ENCODE data around the gene RAB34. TPM values are rescaled to one million over a fixed set of nuclear protein-coding genes. Genes with fewer than 3 reads are reported as not detected.
A peak's percentile ranks its signal among the peaks of the same experiment; 100 is the strongest.

RAB34 gene
- total RNA-seq, 1 donor from 2014 or later = 70.2 TPM

- DNase-seq (ENCODE audit: low spot score) = peak; percentile 76
Measured at GRCh38 chr17:28684963-28685362, 32.7 kb downstream of the RAB34 start.

- no peak for DNase-seq (ENCODE audit: low spot score)
Measured at GRCh38 chr17:28682655-28683054, 35.0 kb downstream of the RAB34 start.

GRCh38 chr17:28675980-28676379, 41.7 kb downstream of the RAB34 start:
- no peak for DNase-seq (ENCODE audit: low spot score)

- no peak for DNase-seq (ENCODE audit: low spot score)
Measured at GRCh38 chr17:28675490-28675889, 42.2 kb downstream of the RAB34 start.

GRCh38 chr17:28669918-28670317, 47.8 kb downstream of the RAB34 start:
- DNase-seq (ENCODE audit: low spot score) = no peak

GRCh38 chr17:28667870-28668269, 49.8 kb downstream of the RAB34 start:
- no peak for DNase-seq (ENCODE audit: low spot score)

GRCh38 chr17:28665994-28666393, 51.7 kb downstream of the RAB34 start:
- DNase-seq (ENCODE audit: low spot score) = no peak

Other genes with a start within 250 kb of the RAB34 start
- gene SLC13A2, start 244.2 kb downstream of the RAB34 start, total RNA-seq = 55.0 TPM
- 0.06 TPM for gene FOXN1, start 211.5 kb downstream of the RAB34 start, total RNA-seq
- gene UNC119, start 165.2 kb downstream of the RAB34 start, total RNA-seq = 44.0 TPM
- 65.9 TPM for gene PIGS, start 146.3 kb downstream of the RAB34 start, total RNA-seq
- gene ALDOC, start 141.0 kb downstream of the RAB34 start, total RNA-seq = 39.8 TPM
- 6.4 TPM for gene SPAG5, start 118.8 kb downstream of the RAB34 start, total RNA-seq
- gene RSKR, start 103.7 kb downstream of the RAB34 start, total RNA-seq = 9.0 TPM
- 161 TPM for gene BLTP2, start 72.7 kb downstream of the RAB34 start, total RNA-seq
- gene SDF2, start 56.0 kb downstream of the RAB34 start, total RNA-seq = 73.4 TPM
- 59.8 TPM for gene SUPT6H, start 55.7 kb downstream of the RAB34 start, total RNA-seq
- gene PROCA1, start 6.0 kb downstream of the RAB34 start, total RNA-seq = 4.5 TPM
- gene RPL23A, start 2.1 kb upstream of the RAB34 start, total RNA-seq = 1,157 TPM
- gene TLCD1, start 8.4 kb upstream of the RAB34 start, total RNA-seq = 6.3 TPM
- 8.1 TPM for gene NEK8, start 10.9 kb upstream of the RAB34 start, total RNA-seq
- 115 TPM for gene TRAF4, start 26.1 kb upstream of the RAB34 start, total RNA-seq
- 45.3 TPM for gene FAM222B, start 124.9 kb upstream of the RAB34 start, total RNA-seq
- 33.6 TPM for gene ERAL1, start 137.1 kb upstream of the RAB34 start, total RNA-seq
- 113 TPM for gene FLOT2, start 179.9 kb upstream of the RAB34 start, total RNA-seq
- gene DHRS13, start 185.2 kb upstream of the RAB34 start, total RNA-seq = 10.9 TPM
- gene PHF12, start 233.7 kb upstream of the RAB34 start, total RNA-seq = 44.5 TPM

Measured in mucosa of gallbladder (tissue), 1 donor.